Astrocyte (in vitro differentiated cells and primary cell): ENCODE data around the gene RTEL1. TPM values are rescaled to one million over a fixed set of nuclear protein-coding genes. Genes with fewer than 3 reads are reported as not detected.

Source experiments
- DNase-seq: peaks from one replicate; pipeline ENCODE4 v3.0.0-alpha.2; 2010; ENCODE audit warnings: low read depth
- FAIRE-seq: peaks from 2 replicates; lab custom pipeline; 2011; peaks lifted over from hg19 to GRCh38; lab: Jason Lieb, UNC
- H2AFZ ChIP-seq: 2 replicates; pipeline ENCODE4 v1.6.0; 2012; ENCODE audit warnings: low read depth, low read length, inconsistent platforms
- H3K27ac ChIP-seq: 2 replicates; pipeline ENCODE4 v1.5.1; 2011; ENCODE audit warnings: low read depth, low read length, inconsistent platforms
- H3K27me3 ChIP-seq: 2 replicates; pipeline ENCODE4 v1.6.0; 2011; ENCODE audit warnings: low read length, inconsistent platforms; ENCODE audit not compliant: insufficient read depth
- H3K36me3 ChIP-seq: 2 replicates; pipeline ENCODE4 v1.5.1; 2011; ENCODE audit warnings: low read length, inconsistent platforms; ENCODE audit not compliant: insufficient read depth
- H3K4me1 ChIP-seq: 2 replicates; pipeline ENCODE4 v1.5.1; 2011; ENCODE audit warnings: low read length, inconsistent platforms; ENCODE audit not compliant: insufficient read depth
- H3K4me2 ChIP-seq: 2 replicates; pipeline ENCODE4 v1.6.0; 2012; ENCODE audit warnings: low read length, inconsistent platforms
- H3K4me3 ChIP-seq: 2 replicates; pipeline ENCODE4 v1.5.1; 2011; ENCODE audit warnings: low read depth, mild to moderate bottlenecking, low read length, inconsistent platforms; ENCODE audit not compliant: insufficient read depth
- H3K79me2 ChIP-seq: 2 replicates; pipeline ENCODE4 v1.6.0; 2012; ENCODE audit warnings: mild to moderate bottlenecking, low read length, inconsistent platforms; ENCODE audit not compliant: insufficient read depth
- H3K9ac ChIP-seq: 2 replicates; pipeline ENCODE4 v1.6.0; 2012; ENCODE audit warnings: mild to moderate bottlenecking, low read length, inconsistent platforms
- H3K9me3 ChIP-seq: 2 replicates; pipeline ENCODE4 v1.5.1; 2012; ENCODE audit warnings: low read depth, mild to moderate bottlenecking, low read length, inconsistent platforms; ENCODE audit not compliant: insufficient read depth
- H4K20me1 ChIP-seq: 2 replicates; pipeline ENCODE4 v1.6.0; 2012; ENCODE audit warnings: low read length, inconsistent platforms; ENCODE audit not compliant: insufficient read depth
- H3K27ac Mint-ChIP-seq: one replicate; pipeline ENCODE4 v1.8.0; 2021; ENCODE audit warnings: mild to moderate bottlenecking, mixed read lengths; ENCODE audit not compliant: unreplicated experiment
- H3K27me3 Mint-ChIP-seq: one replicate; pipeline ENCODE4 v1.8.0; 2021; ENCODE audit warnings: low read depth, mixed read lengths; ENCODE audit not compliant: unreplicated experiment
- H3K36me3 Mint-ChIP-seq: one replicate; pipeline ENCODE4 v1.8.0; 2021; ENCODE audit warnings: low read depth, mixed read lengths; ENCODE audit not compliant: unreplicated experiment
- H3K4me1 Mint-ChIP-seq: one replicate; pipeline ENCODE4 v1.8.0; 2021; ENCODE audit warnings: low read depth, mixed read lengths; ENCODE audit not compliant: unreplicated experiment
- H3K4me3 Mint-ChIP-seq: one replicate; pipeline ENCODE4 v1.8.0; 2021; ENCODE audit warnings: mild to moderate bottlenecking, moderate library complexity, mixed read lengths; ENCODE audit not compliant: unreplicated experiment
- H3K9me3 Mint-ChIP-seq: one replicate; pipeline ENCODE4 v1.8.0; 2021; ENCODE audit warnings: mild to moderate bottlenecking, mixed read lengths; ENCODE audit not compliant: unreplicated experiment
- CTCF ChIP-seq: IDR thresholded peaks from 2 replicates; pipeline ENCODE4 v1.5.1; 2011; ENCODE audit warnings: low read depth, mild to moderate bottlenecking, inconsistent platforms, low read length, moderate library complexity; ENCODE audit not compliant: insufficient read depth
- EZH2 ChIP-seq: IDR thresholded peaks from 2 replicates; pipeline ENCODE4 v1.6.1; 2012; ENCODE audit warnings: mild to moderate bottlenecking, low read length, inconsistent platforms; ENCODE audit not compliant: insufficient read depth
- total RNA-seq: library from RNA; stranded (reverse); gene quantifications from 2 replicates; pipeline ENCODE4 v1.2.1, GENCODE V29; 2021

RTEL1 gene
- total RNA-seq, 1 donor from 2014 or later, result 15.5 TPM

GRCh38 chr20:63664861-63665594 lies 6.9 kb downstream of the RTEL1 start:
- Mint-ChIP-seq H3K36me3 (peaks cover 19% of the 10 kb centered on the region), H3K4me1 (peaks cover 3% of the 10 kb centered on the region), H3K4me3 (no peak overlapping the region), H3K27me3 (no peaks in the 10 kb centered on the region), H3K27ac (no peak overlapping the region), H3K9me3 (no peaks in the 10 kb centered on the region)
- Histone ChIP-seq H3K4me1 (no peaks in the 10 kb centered on the region), H3K79me2 (peaks cover 36% of the 10 kb centered on the region), H3K4me3 (no peak overlapping the region), H3K36me3 (peaks cover 17% of the 10 kb centered on the region), H3K9ac (no peak overlapping the region), H3K9me3 (no peaks in the 10 kb centered on the region), H4K20me1 (peaks cover 8% of the 10 kb centered on the region), H3K27me3 (no peaks in the 10 kb centered on the region), H3K4me2 (peak overlapping the region; percentile 30), H3K27ac (no peak overlapping the region), H2AFZ (no peak overlapping the region)
- FAIRE-seq (no peak), DNase-seq (no peak)
- TF ChIP-seq EZH2 (no peak), CTCF (no peak)

GRCh38 chr20:63665708-63666107 lies 7.6 kb downstream of the RTEL1 start:
- Histone ChIP-seq H3K9ac (no peak overlapping the region), H3K9me3 (no peaks in the 10 kb centered on the region), H3K79me2 (peaks cover 30% of the 10 kb centered on the region), H3K27ac (no peak overlapping the region), H3K36me3 (peaks cover 17% of the 10 kb centered on the region), H2AFZ (no peak overlapping the region), H3K4me2 (no peak overlapping the region), H3K4me3 (no peak overlapping the region), H3K4me1 (no peaks in the 10 kb centered on the region), H4K20me1 (peaks cover 8% of the 10 kb centered on the region), H3K27me3 (no peaks in the 10 kb centered on the region)
- no peaks in the 10 kb centered on the region for H3K9me3 Mint-ChIP-seq
- DNase-seq (no peak), FAIRE-seq (no peak)
- H3K27ac Mint-ChIP-seq, result no peak overlapping the region
- no peak overlapping the region for H3K4me3 Mint-ChIP-seq
- H3K4me1 Mint-ChIP-seq, result peaks cover 3% of the 10 kb centered on the region
- TF ChIP-seq CTCF (no peak), EZH2 (no peak)
- H3K36me3 Mint-ChIP-seq, result peaks cover 19% of the 10 kb centered on the region
- H3K27me3 Mint-ChIP-seq, result no peaks in the 10 kb centered on the region

GRCh38 chr20:63667858-63668257 lies 9.7 kb downstream of the RTEL1 start:
- H3K79me2 ChIP-seq, result peaks cover 13% of the 10 kb centered on the region
- DNase-seq (no peak), FAIRE-seq (no peak)
- no peak overlapping the region for H2AFZ ChIP-seq
- Mint-ChIP-seq H3K4me3 (no peak overlapping the region), H3K27me3 (no peaks in the 10 kb centered on the region), H3K27ac (no peak overlapping the region), H3K9me3 (no peaks in the 10 kb centered on the region), H3K4me1 (peaks cover 3% of the 10 kb centered on the region), H3K36me3 (peaks cover 21% of the 10 kb centered on the region)
- H3K27me3 ChIP-seq, result no peaks in the 10 kb centered on the region
- H3K4me1 ChIP-seq, result no peaks in the 10 kb centered on the region
- no peak for TF ChIP-seq EZH2
- TF ChIP-seq CTCF, result no peak
- no peaks in the 10 kb centered on the region for H3K9me3 ChIP-seq
- H3K27ac ChIP-seq, result no peak overlapping the region
- H4K20me1 ChIP-seq, result peaks cover 8% of the 10 kb centered on the region
- no peak overlapping the region for H3K4me2 ChIP-seq
- H3K9ac ChIP-seq, result no peak overlapping the region
- H3K4me3 ChIP-seq, result no peak overlapping the region
- peaks cover 17% of the 10 kb centered on the region for H3K36me3 ChIP-seq
